ENCODE measurements around the gene PPP1R1C.

PPP1R1C gene

GRCh38 chr2:182048088-182048487 lies 62.4 kb downstream of the PPP1R1C start:
- no peaks in the 10 kb centered on the region for H3F3A ChIP-seq (ENCODE audit: control insufficient read depth, insufficient read depth)
- no peaks in the 10 kb centered on the region for H3K27me3 ChIP-seq (ENCODE audit: control insufficient read depth, low read length)
- H3K9me2 ChIP-seq (replicated peaks; ENCODE audit: control insufficient read depth, low read length): no peaks in the 10 kb centered on the region
- no peak overlapping the region for H3K4me3 ChIP-seq (ENCODE audit: low read length)
- H3K36me3 ChIP-seq (ENCODE audit: control insufficient read depth, low read length): no peaks in the 10 kb centered on the region
- H4K20me1 ChIP-seq (ENCODE audit: control insufficient read depth, insufficient read depth, low read depth, low read length): no peaks in the 10 kb centered on the region
- no peak overlapping the region for H3K27ac ChIP-seq (ENCODE audit: low read depth, low read length)
- no peaks in the 10 kb centered on the region for H3K79me2 ChIP-seq (ENCODE audit: control insufficient read depth, low read length)
- no peaks in the 10 kb centered on the region for H3K9me3 ChIP-seq (ENCODE audit: control insufficient read depth, insufficient read depth, low read length)
- TF ChIP-seq EZH2phosphoT487 (IDR thresholded peaks at IDR 0.05; ENCODE audit: borderline replicate concordance, low read length): no peak
- no peak for TF ChIP-seq CTCF (IDR thresholded peaks at IDR 0.05; ENCODE audit: low read depth, low read length, poor library complexity, severe bottlenecking)
- H3K4me2 ChIP-seq (ENCODE audit: low read length): no peak overlapping the region
- H3K4me1 ChIP-seq (ENCODE audit: control insufficient read depth, low read length): peaks cover under 1% of the 10 kb centered on the region; the same call in 1 of the 2 replicates

- Histone ChIP-seq H3K4me2 (ENCODE audit: low read length) (no peak overlapping the region), H3K27me3 (ENCODE audit: control insufficient read depth, low read length) (no peaks in the 10 kb centered on the region), H4K20me1 (ENCODE audit: control insufficient read depth, insufficient read depth, low read depth, low read length) (no peaks in the 10 kb centered on the region), H3K9me2 (replicated peaks; ENCODE audit: control insufficient read depth, low read length) (no peaks in the 10 kb centered on the region), H3K27ac (ENCODE audit: low read depth, low read length) (no peak overlapping the region), H3F3A (ENCODE audit: control insufficient read depth, insufficient read depth) (no peaks in the 10 kb centered on the region), H3K9me3 (ENCODE audit: control insufficient read depth, insufficient read depth, low read length) (no peaks in the 10 kb centered on the region), H3K4me3 (ENCODE audit: low read length) (no peak overlapping the region), H3K79me2 (ENCODE audit: control insufficient read depth, low read length) (no peaks in the 10 kb centered on the region), H3K4me1 (ENCODE audit: control insufficient read depth, low read length) (no peaks in the 10 kb centered on the region), H3K36me3 (ENCODE audit: control insufficient read depth, low read length) (no peaks in the 10 kb centered on the region)
- no peak for TF ChIP-seq EZH2phosphoT487 (IDR thresholded peaks at IDR 0.05; ENCODE audit: borderline replicate concordance, low read length)
- TF ChIP-seq CTCF (IDR thresholded peaks at IDR 0.05; ENCODE audit: low read depth, low read length, poor library complexity, severe bottlenecking): no peak
Observed at GRCh38 chr2:182048621-182049020, 63.0 kb downstream of the PPP1R1C start.

DNA sequence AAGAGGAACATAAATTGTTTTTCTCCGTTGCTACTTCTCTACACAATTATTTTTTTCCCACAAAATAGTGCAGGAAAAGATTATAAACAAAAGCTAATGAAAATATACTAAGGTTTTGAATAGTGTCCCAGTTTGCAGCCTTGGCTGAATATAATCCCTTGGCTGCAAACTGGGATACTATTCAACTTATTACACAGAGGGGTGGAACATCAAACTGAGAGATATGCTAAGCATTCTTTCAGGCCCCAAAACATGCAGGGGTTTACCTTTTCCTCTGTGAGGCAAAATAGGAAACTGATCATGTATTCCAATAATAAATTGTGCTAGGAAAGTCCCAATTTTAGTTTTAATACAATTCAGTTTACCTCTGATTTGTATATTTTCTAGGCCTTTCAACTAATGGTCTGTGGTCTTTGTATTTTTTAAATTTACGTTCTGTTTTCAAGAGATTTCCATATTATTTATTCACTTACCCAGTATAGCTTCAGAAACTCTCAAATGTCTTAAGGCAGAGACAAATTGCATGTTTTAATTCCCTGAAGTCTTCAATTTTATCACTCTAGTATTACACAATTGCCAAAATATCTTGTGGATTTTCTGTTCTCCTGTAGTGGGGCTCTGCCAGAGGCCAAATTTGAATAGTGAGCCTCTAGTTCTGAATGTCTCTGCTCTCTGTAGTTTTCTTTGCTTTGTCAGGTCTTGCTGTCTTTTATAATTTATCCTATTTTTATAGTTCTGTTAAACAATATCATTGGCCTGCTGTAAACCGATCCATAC lies 63.9 kb downstream of the PPP1R1C start:
- Histone ChIP-seq H3K79me2 (ENCODE audit: control insufficient read depth, low read length) (no peaks in the 10 kb centered on the region), H3K9me3 (ENCODE audit: control insufficient read depth, insufficient read depth, low read length) (no peaks in the 10 kb centered on the region), H3K4me1 (ENCODE audit: control insufficient read depth, low read length) (no peaks in the 10 kb centered on the region), H3K4me2 (ENCODE audit: low read length) (no peak overlapping the region), H4K20me1 (ENCODE audit: control insufficient read depth, insufficient read depth, low read depth, low read length) (no peaks in the 10 kb centered on the region), H3K27me3 (ENCODE audit: control insufficient read depth, low read length) (no peaks in the 10 kb centered on the region), H3K36me3 (ENCODE audit: control insufficient read depth, low read length) (no peaks in the 10 kb centered on the region), H3K27ac (ENCODE audit: low read depth, low read length) (no peak overlapping the region), H3F3A (ENCODE audit: control insufficient read depth, insufficient read depth) (no peaks in the 10 kb centered on the region), H3K4me3 (ENCODE audit: low read length) (no peak overlapping the region), H3K9me2 (replicated peaks; ENCODE audit: control insufficient read depth, low read length) (no peaks in the 10 kb centered on the region)
- TF ChIP-seq EZH2phosphoT487 (IDR thresholded peaks at IDR 0.05; ENCODE audit: borderline replicate concordance, low read length) (no peak), CTCF (IDR thresholded peaks at IDR 0.05; ENCODE audit: low read depth, low read length, poor library complexity, severe bottlenecking) (no peak)
